Epithelial cell of esophagus (primary cell): ENCODE data around the gene RASD1.
"Not testable (repeated sequence)": the region's sequence is repeated elsewhere in the genome, so short reads cannot be mapped to it uniquely, and the experiment has no call there.

Experiments used
- DNase-seq: peaks from one replicate; pipeline ENCODE4 v3.0.0; 2010; ENCODE audit warnings: low read depth
- H3K4me3 ChIP-seq: 2 replicates; pipeline ENCODE4 v1.5.1; 2011; ENCODE audit warnings: mild to moderate bottlenecking, low read length, control low read depth
- TF ChIP-seq, protein P1 (sequence below): IDR thresholded peaks from 2 replicates; pipeline ENCODE4 v1.5.1; 2011; ENCODE audit warnings: low read depth, mild to moderate bottlenecking, low read length, control low read depth, inconsistent platforms; ENCODE audit not compliant: insufficient read depth; ENCODE audit errors: missing control alignments

RASD1 gene

DNA sequence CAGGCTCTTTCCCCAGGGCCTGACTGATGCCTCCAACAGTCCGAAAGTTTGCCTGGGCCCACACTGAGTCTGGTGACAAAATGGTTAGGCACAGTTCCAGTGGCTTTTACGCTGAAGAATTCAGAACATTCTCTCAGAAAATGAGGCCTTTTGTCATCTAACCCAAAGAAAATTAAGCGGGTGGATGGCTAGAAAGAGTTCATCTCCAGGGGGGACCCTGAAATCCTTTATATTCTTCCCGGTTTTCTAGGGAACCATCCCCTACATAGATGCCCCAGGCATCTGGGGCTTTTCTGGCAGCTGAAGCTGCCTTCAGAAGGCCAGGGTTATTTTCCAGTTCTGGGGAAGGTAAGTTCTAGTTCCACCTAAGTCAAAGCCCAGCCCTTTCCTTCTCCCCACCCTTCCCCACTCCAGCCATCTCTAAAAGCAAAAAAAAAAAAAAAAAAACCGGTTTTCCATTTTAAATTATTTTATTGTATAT, 2.2 kb downstream of the RASD1 start:
- TF ChIP-seq, protein P1, sequence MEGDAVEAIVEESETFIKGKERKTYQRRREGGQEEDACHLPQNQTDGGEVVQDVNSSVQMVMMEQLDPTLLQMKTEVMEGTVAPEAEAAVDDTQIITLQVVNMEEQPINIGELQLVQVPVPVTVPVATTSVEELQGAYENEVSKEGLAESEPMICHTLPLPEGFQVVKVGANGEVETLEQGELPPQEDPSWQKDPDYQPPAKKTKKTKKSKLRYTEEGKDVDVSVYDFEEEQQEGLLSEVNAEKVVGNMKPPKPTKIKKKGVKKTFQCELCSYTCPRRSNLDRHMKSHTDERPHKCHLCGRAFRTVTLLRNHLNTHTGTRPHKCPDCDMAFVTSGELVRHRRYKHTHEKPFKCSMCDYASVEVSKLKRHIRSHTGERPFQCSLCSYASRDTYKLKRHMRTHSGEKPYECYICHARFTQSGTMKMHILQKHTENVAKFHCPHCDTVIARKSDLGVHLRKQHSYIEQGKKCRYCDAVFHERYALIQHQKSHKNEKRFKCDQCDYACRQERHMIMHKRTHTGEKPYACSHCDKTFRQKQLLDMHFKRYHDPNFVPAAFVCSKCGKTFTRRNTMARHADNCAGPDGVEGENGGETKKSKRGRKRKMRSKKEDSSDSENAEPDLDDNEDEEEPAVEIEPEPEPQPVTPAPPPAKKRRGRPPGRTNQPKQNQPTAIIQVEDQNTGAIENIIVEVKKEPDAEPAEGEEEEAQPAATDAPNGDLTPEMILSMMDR, result no peak
- DNase-seq, result no peak
- no peak overlapping the region for H3K4me3 ChIP-seq

DNA sequence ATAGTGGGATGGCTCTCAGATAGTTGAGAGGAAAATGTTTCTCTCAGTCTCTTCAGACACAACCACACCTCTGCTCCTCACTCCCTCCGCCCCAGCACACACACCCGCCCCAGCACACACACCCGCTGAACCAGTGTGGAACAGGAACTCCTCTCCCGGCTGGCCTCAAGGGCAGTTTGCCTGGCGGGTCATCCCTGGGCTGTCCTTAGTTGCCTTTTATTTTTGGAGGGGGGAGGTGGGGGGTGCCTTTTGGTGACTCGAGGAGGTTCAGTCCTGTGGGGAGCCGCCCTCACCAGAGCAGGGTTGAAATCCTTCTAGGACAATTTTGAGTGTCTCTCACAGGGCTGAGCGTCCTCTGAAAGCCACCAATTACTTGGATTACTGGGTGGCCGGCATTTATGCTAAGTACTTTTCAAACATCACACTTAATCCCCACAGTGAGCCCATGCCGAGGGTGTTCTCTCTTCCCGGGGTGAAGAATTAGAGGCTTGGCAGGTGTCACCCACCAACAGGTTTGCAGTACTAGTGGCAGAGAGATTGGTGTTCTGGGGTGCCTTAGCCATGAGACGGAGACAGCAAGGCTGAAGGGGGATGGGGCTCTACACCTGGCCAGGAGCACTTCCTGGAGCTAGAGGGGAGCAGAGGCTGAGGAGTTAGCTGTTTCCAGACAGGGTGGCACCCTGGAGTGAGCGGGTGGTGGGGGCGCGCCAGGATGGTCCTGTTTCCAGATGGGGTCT, 2.8 kb downstream of the RASD1 start:
- TF ChIP-seq, protein P1, result no peak
- H3K4me3 ChIP-seq, result no peak overlapping the region
- peak; percentile 33 for DNase-seq

DNA sequence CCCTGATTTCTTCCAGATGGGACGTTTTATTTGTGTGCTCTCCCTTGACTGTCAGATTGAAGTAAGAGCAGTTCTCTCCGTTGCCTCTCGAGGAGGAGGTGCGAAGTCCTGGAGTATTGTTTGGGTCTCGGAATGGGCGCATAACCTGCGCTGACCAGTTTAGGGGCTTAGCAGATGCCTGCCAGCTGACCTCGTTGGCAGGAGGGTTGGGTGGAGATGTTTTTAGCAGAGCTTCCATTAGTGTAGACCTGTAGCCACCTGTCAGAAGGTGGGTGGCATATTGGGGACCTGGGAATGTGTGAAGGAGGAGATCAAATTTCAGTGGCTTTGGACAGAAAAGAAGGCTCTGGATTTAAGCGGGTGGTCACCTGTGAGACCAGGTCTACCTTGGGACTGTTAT, 3.6 kb downstream of the RASD1 start:
- no peak for DNase-seq
- TF ChIP-seq, protein P1, result no peak
- H3K4me3 ChIP-seq, result no peak overlapping the region

DNA sequence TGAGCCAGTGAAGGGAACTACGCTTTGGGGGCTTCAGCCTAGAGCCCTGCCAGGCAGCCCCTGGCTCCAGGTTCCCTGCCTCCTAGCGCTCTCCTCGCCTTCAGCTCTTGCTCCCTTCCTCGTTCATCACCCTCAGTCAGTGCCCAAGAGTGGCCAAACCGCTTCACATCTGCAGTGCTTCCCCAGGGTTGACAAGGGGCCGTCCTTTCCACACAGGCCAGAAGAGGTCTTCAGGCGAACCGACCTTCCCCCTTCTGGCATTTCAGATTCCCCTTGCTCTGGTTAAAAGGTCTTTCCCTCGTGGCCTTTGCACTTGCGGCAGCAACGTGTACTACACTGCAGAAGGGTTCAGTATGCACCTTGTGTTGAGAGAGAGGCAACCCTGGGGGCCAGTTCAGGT, 4.1 kb downstream of the RASD1 start:
- H3K4me3 ChIP-seq, result no peak overlapping the region
- no peak for DNase-seq
- TF ChIP-seq, protein P1, result no peak

DNA sequence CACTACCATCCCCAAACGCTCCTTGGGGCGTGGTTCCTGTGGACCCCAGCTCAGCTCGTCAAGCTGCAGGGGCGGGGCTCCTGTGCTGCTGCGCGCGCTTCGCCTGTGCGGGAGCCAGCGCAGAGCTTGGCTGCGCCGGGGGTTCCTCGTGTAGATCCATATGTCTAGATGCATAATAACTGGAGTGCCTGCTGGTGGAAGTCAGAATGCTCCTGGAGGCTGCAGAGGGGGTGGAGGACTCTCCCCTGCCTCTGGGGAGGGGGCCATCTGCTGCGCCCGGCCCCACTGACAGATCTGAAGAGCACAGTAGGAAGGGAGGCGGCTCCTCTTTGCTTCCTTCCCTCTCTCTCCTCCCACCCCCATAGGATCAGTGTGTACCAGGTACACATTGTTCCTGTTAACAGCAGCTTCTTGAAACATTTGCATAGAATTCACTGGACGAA, 4.6 kb downstream of the RASD1 start:
- H3K4me3 ChIP-seq, result no peak overlapping the region
- TF ChIP-seq, protein P1, result no peak
- DNase-seq, result no peak

DNA sequence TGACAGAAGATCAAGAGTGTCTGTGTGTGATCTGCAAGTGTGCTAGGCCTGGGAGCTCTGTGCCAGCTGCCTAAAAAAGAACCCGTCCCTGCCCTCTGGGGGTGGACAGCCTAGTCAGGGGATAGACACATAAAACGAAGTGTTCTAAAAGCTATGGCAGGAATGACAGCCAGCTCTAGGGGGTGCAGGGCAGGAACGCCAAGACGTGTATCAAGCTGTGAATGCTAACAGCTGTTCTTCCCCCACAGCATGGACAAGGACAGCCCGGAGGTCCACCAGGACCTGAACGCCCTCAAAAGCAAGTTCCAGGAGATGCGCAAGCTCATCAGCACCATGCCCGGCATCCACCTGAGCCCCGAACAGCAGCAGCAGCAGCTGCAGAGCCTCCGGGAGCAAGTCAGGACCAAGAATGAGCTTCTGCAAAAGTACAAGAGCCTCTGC, 5.1 kb downstream of the RASD1 start:
- TF ChIP-seq, protein P1, result no peak
- no peak for DNase-seq
- H3K4me3 ChIP-seq, result no peak overlapping the region

DNA sequence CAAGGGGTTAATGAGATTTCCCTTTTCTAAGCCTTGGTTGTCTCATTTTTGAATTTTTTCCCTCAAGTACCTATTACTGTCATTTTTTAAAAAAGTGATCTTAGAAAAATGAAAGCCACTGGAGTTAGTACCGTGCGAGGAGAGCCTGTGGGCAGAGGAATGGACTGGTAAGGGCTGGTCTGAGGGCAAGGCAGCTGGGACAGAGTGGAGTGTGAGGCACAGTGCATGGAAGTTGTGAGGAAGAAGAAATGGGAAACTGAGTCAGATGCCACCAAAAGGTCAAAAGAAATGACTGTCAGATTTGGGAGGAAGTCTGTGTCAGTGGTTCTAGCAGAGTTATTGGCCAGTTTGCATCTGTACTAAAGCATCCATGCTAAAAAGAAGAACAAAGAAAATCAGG, 8.2 kb downstream of the RASD1 start:
- TF ChIP-seq, protein P1, result no peak
- no peak for DNase-seq
- no peak overlapping the region for H3K4me3 ChIP-seq

DNA sequence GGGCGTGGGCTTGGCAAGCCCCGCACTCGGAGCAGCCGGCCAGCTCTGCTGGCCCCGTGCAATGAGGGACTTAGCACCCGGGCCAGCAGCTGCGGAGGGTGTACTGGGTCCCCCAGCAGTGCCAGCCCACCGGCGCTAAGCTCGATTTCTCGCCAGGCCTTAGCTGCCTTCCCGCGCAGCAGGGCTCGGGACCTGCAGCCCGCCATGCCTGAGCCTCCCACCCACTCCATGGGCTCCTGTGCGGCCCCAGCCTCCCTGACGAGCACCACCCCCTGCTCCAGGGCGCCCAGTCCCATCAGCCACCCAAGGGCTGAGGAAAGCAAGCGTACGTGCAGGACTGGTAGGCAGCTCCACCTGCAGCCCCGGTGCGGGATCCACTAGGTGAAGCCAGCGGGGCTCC, 9.8 kb downstream of the RASD1 start:
- H3K4me3 ChIP-seq, DNase-seq: not testable (repeated sequence)
